Cardiac muscle cell (in vitro differentiated cells and primary cell): ENCODE data around the gene MAGEA4. TPM values are rescaled to one million over a fixed set of nuclear protein-coding genes. Genes with fewer than 3 reads are reported as not detected.

Experiments
- DNase-seq, 2 donors: peaks; one replicate each; pipeline versions ENCODE4 v3.0.0 to v3.0.0-alpha.2; 2010 to 2017; ENCODE audit warnings: low read depth in 1 of 2, low spot score in 1 of 2
- H3K27ac ChIP-seq: fragments of 200-600 bp; sonication (generic); 2 replicates; pipeline ENCODE4 v1.5.1; 2016
- H3K27me3 ChIP-seq: fragments of 200-600 bp; sonication (generic); 2 replicates; pipeline ENCODE4 v1.6.0; 2016; ENCODE audit warnings: control low read depth
- H3K36me3 ChIP-seq: fragments of 200-600 bp; sonication (generic); 2 replicates; pipeline ENCODE4 v1.5.1; 2016; ENCODE audit warnings: control low read depth
- H3K4me1 ChIP-seq: fragments of 200-600 bp; sonication (generic); 2 replicates; pipeline ENCODE4 v1.8.1; 2017; ENCODE audit warnings: low read depth, mild to moderate bottlenecking, mixed run types
- H3K4me3 ChIP-seq: fragments of 200-600 bp; sonication (generic); 2 replicates; pipeline ENCODE4 v1.5.1; 2016; ENCODE audit warnings: mild to moderate bottlenecking
- H3K9me3 ChIP-seq: fragments of 200-600 bp; sonication (generic); 2 replicates; pipeline ENCODE4 v1.5.1; 2017; ENCODE audit warnings: low read depth, mild to moderate bottlenecking, control low read depth
- polyA plus RNA-seq: library from polyadenylated mRNA; unstranded; fragments of >200 nt; fragmentation: Nextera tagmentation; extraction: Ambion mirVana; gene quantifications from 2 replicates; pipeline ENCODE4 v1.2.1, GENCODE V29; 2016
- total RNA-seq: library from RNA; depleted of rRNA; stranded (reverse); fragments of >200 nt; gene quantifications from 2 replicates; pipeline ENCODE4 v1.2.3, GENCODE V29; 2016
- TF ChIP-seq, protein P1 (sequence below): IDR thresholded peaks from 2 replicates; pipeline ENCODE4 v1.5.1; 2012; ENCODE audit warnings: low read depth, mild to moderate bottlenecking, low read length

MAGEA4 gene, protein sequence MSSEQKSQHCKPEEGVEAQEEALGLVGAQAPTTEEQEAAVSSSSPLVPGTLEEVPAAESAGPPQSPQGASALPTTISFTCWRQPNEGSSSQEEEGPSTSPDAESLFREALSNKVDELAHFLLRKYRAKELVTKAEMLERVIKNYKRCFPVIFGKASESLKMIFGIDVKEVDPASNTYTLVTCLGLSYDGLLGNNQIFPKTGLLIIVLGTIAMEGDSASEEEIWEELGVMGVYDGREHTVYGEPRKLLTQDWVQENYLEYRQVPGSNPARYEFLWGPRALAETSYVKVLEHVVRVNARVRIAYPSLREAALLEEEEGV
- total RNA-seq (not detected in 2 replicates), polyA plus RNA-seq (not detected in 2 replicates)

DNA sequence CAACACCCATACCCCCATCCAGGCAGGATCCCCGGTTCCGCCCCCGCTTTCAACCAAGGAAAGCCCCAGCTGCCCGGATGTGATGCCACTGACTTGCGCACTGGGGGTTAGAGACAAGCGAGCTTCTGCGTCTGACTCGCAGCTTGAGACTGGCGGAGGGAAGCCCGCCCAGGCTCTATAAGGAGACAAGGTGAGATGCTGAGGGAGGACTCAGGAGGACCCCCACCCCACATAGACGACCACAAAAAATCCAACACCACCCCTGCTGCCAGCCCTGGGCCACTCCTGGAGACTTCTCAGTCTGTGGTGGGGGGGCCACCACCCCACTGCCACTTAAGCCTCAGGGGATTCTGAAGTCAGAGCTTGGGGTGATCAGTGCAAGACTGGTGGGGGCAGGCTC lies at the start of gene MAGEA4:
Gene MAGEA4 (plus strand): TSS at position 110 of the 400 bp plus-strand sequence. CDS start 10,776 bp downstream, outside the sequence.
- Histone ChIP-seq H3K4me1 (no peaks in the 10 kb centered on the region), H3K4me3 (no peak within 1 kb of the TSS), H3K36me3 (no peaks in the 10 kb centered on the region), H3K27ac (no peak within 1 kb of the TSS), H3K27me3 (no peaks in the 10 kb centered on the region), H3K9me3 (no peaks in the 10 kb centered on the region)
- TF ChIP-seq, protein P1, sequence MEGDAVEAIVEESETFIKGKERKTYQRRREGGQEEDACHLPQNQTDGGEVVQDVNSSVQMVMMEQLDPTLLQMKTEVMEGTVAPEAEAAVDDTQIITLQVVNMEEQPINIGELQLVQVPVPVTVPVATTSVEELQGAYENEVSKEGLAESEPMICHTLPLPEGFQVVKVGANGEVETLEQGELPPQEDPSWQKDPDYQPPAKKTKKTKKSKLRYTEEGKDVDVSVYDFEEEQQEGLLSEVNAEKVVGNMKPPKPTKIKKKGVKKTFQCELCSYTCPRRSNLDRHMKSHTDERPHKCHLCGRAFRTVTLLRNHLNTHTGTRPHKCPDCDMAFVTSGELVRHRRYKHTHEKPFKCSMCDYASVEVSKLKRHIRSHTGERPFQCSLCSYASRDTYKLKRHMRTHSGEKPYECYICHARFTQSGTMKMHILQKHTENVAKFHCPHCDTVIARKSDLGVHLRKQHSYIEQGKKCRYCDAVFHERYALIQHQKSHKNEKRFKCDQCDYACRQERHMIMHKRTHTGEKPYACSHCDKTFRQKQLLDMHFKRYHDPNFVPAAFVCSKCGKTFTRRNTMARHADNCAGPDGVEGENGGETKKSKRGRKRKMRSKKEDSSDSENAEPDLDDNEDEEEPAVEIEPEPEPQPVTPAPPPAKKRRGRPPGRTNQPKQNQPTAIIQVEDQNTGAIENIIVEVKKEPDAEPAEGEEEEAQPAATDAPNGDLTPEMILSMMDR = no peak
- no peak for DNase-seq

DNA sequence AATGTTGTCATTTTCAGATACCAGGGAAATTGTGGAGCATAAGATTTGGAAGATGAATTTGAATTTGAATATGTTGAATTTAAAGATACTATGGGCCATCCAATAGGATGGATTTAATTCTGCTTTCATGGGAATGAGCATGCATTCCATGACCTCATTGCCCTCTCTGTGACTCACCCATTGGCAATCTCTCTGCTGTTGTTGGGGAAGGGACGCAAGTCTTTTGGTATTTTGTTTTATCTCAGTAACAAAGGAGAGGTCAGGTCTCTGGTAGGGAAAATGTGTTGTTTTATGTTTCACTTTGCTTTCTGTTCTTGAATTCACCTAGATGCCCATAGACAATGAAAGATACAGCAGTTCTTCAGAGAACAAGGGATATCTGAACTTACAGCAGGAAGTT lies 42.1 kb upstream of the MAGEA4 start:
- no peak overlapping the region for H3K4me3 ChIP-seq
- no peaks in the 10 kb centered on the region for H3K4me1 ChIP-seq
- H3K36me3 ChIP-seq = no peaks in the 10 kb centered on the region
- H3K9me3 ChIP-seq = peaks cover 3% of the 10 kb centered on the region
- H3K27me3 ChIP-seq = no peaks in the 10 kb centered on the region
- peak in 1 of 2 donors; percentile 83 for DNase-seq
- TF ChIP-seq, protein P1 = no peak
- H3K27ac ChIP-seq = no peak overlapping the region

DNA sequence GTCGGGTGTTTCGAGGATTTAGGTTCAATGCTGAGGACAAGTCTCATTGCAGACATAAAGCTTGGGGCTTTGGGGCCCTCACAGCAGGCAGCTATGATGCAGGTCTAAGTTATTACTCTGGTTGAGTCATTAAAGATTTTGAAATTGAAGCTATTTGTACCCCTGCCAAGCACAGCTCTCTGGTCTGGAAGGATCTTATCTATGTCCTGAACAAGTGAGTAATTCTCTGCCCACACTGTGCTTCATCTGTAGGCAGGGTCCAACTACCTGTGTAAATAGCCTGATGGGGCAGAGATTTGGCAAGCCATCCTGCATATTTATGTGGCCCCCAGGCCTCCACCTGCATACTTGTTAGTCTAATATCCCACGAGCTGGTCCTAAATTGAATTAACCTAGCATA lies 41.4 kb upstream of the MAGEA4 start:
- no peaks in the 10 kb centered on the region for H3K4me1 ChIP-seq
- H3K27ac ChIP-seq = no peak overlapping the region
- peak in 1 of 2 donors; percentile 89 for DNase-seq
- H3K36me3 ChIP-seq = no peaks in the 10 kb centered on the region
- no peak overlapping the region for H3K4me3 ChIP-seq
- H3K9me3 ChIP-seq = peaks cover 3% of the 10 kb centered on the region
- H3K27me3 ChIP-seq = no peaks in the 10 kb centered on the region
- TF ChIP-seq, protein P1 = no peak

DNA sequence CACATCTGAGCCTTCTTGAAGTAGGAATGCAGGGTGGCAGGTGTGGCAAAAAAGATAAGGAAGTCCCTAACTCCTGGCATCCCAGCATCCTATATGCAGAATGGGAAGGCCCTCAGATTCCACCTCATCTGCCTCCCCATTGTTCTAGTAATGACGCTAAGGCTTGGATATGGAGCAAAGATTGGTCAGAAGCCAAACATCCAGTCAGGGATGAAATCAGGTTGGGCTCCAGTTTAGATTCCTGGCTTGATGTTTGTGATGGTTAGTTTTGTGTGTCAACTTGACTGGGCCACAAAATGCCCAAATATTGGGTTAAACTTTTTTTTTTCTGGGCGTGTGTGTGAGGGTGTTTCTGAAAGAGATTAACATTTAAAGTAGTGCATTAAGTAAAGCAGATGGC lies 39.6 kb upstream of the MAGEA4 start:
- Histone ChIP-seq H3K4me1 (no peaks in the 10 kb centered on the region), H3K4me3 (no peak overlapping the region), H3K27me3 (no peaks in the 10 kb centered on the region), H3K36me3 (no peaks in the 10 kb centered on the region), H3K27ac (no peak overlapping the region), H3K9me3 (no peaks in the 10 kb centered on the region)
- DNase-seq = no peak
- TF ChIP-seq, protein P1 = no peak

DNA sequence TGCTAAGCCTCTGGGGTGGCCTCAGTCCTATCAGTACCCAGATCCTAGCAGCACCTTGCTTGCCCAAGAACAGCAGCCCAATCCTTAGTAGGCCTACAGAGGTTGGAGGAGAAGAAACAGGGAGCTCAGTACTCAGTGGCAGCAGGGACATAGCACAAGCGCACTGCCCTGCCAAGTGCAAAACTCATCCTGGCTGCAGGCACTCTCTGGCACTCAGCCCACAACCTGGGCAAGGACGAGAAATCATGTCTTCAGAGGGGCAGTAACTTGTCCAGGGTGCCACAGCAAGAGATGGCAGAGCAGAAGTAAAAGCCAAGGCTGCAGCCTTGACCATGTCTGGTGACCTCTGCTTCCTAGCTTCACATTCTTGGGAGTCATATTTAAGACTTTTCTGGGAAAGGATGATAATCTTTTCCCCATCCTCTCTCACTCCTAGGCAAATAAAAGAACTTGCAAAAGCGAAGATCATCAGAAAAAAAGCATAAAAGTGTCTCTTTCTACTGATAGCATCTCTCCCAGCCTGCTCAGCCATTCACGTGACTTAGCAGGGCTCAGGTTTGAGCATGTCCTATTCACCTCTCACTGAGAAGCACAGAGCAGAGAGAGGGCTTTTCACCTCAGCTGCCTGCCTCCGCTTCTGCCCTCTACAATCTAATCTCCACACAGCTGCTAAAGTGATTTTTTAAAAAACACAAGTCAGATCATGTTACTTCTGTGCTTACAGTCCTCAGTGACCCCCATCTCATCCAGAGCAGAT lies 37.2 kb upstream of the MAGEA4 start:
- Histone ChIP-seq H3K9me3 (no peaks in the 10 kb centered on the region), H3K27me3 (no peaks in the 10 kb centered on the region), H3K27ac (no peak overlapping the region)

More for the DNA sequence above, 37.2 kb upstream of the MAGEA4 start:
- TF ChIP-seq, protein P1 = no peak
- H3K4me1 ChIP-seq = no peaks in the 10 kb centered on the region
- DNase-seq = no peak
- no peaks in the 10 kb centered on the region for H3K36me3 ChIP-seq
- no peak overlapping the region for H3K4me3 ChIP-seq
